ENCODE measurements around the gene SENP8.

- TF ChIP-seq CTCF (IDR thresholded peaks at IDR 0.05; ENCODE audit: low read depth, low read length) (no peak), EZH2phosphoT487 (IDR thresholded peaks at IDR 0.05; ENCODE audit: low read depth) (no peak)
Measured at GRCh38 chr15:72146221-72146620, 28.0 kb downstream of the SENP8 start.
